ENCODE measurements around the gene SLC44A1.

Gene SLC44A1

GRCh38 chr9:105431424-105432246, 187.2 kb downstream of the SLC44A1 start:
- Histone ChIP-seq H3K9me3 (ENCODE audit: control insufficient read depth, insufficient read depth, low read length) (no peaks in the 10 kb centered on the region), H3K9ac (ENCODE audit: low read depth, low read length) (no peak overlapping the region)

GRCh38 chr9:105432247-105432842, 187.9 kb downstream of the SLC44A1 start:
- Histone ChIP-seq H3K27ac (ENCODE audit: low read depth, low read length) (no peak overlapping the region), H3K9ac (ENCODE audit: low read depth, low read length) (no peak overlapping the region), H3K4me1 (ENCODE audit: control insufficient read depth, insufficient read depth, low read length) (no peaks in the 10 kb centered on the region), H3K27me3 (ENCODE audit: control insufficient read depth, insufficient read depth, low read length) (no peaks in the 10 kb centered on the region), H3K36me3 (ENCODE audit: control insufficient read depth, insufficient read depth, low read length) (no peaks in the 10 kb centered on the region), H3K4me3 (ENCODE audit: low read depth, low read length) (no peak overlapping the region), H3K9me3 (ENCODE audit: control insufficient read depth, insufficient read depth, low read length) (no peaks in the 10 kb centered on the region)

More at GRCh38 chr9:105431424-105432246, 187.2 kb downstream of the SLC44A1 start:
- H3K4me3 ChIP-seq (ENCODE audit: low read depth, low read length), result no peak overlapping the region
- no peaks in the 10 kb centered on the region for H3K4me1 ChIP-seq (ENCODE audit: control insufficient read depth, insufficient read depth, low read length)
- H3K27me3 ChIP-seq (ENCODE audit: control insufficient read depth, insufficient read depth, low read length), result no peaks in the 10 kb centered on the region
- no peak overlapping the region for H3K27ac ChIP-seq (ENCODE audit: low read depth, low read length)
- no peaks in the 10 kb centered on the region for H3K36me3 ChIP-seq (ENCODE audit: control insufficient read depth, insufficient read depth, low read length)

GRCh38 chr9:105435453-105435852, 191.0 kb downstream of the SLC44A1 start:
- Histone ChIP-seq H3K27ac (ENCODE audit: low read depth, low read length) (no peak overlapping the region), H3K9ac (ENCODE audit: low read depth, low read length) (no peak overlapping the region), H3K36me3 (ENCODE audit: control insufficient read depth, insufficient read depth, low read length) (no peaks in the 10 kb centered on the region), H3K4me1 (ENCODE audit: control insufficient read depth, insufficient read depth, low read length) (no peaks in the 10 kb centered on the region), H3K9me3 (ENCODE audit: control insufficient read depth, insufficient read depth, low read length) (no peaks in the 10 kb centered on the region), H3K27me3 (ENCODE audit: control insufficient read depth, insufficient read depth, low read length) (no peaks in the 10 kb centered on the region), H3K4me3 (ENCODE audit: low read depth, low read length) (no peak overlapping the region)

GRCh38 chr9:105436783-105437182, 192.3 kb downstream of the SLC44A1 start:
- H3K27me3 ChIP-seq (ENCODE audit: control insufficient read depth, insufficient read depth, low read length), result no peaks in the 10 kb centered on the region
- H3K27ac ChIP-seq (ENCODE audit: low read depth, low read length), result no peak overlapping the region
- no peak overlapping the region for H3K4me3 ChIP-seq (ENCODE audit: low read depth, low read length)
- H3K9ac ChIP-seq (ENCODE audit: low read depth, low read length), result no peak overlapping the region
- no peaks in the 10 kb centered on the region for H3K4me1 ChIP-seq (ENCODE audit: control insufficient read depth, insufficient read depth, low read length)
- no peaks in the 10 kb centered on the region for H3K9me3 ChIP-seq (ENCODE audit: control insufficient read depth, insufficient read depth, low read length)
- H3K36me3 ChIP-seq (ENCODE audit: control insufficient read depth, insufficient read depth, low read length), result no peaks in the 10 kb centered on the region

- Histone ChIP-seq H3K4me3 (ENCODE audit: low read depth, low read length) (no peak overlapping the region), H3K27ac (ENCODE audit: low read depth, low read length) (no peak overlapping the region), H3K9ac (ENCODE audit: low read depth, low read length) (no peak overlapping the region), H3K27me3 (ENCODE audit: control insufficient read depth, insufficient read depth, low read length) (no peaks in the 10 kb centered on the region), H3K36me3 (ENCODE audit: control insufficient read depth, insufficient read depth, low read length) (no peaks in the 10 kb centered on the region), H3K9me3 (ENCODE audit: control insufficient read depth, insufficient read depth, low read length) (no peaks in the 10 kb centered on the region), H3K4me1 (ENCODE audit: control insufficient read depth, insufficient read depth, low read length) (no peaks in the 10 kb centered on the region)
Observed at GRCh38 chr9:105437704-105438103, 193.3 kb downstream of the SLC44A1 start.

- Histone ChIP-seq H3K9ac (ENCODE audit: low read depth, low read length) (no peak overlapping the region), H3K27me3 (ENCODE audit: control insufficient read depth, insufficient read depth, low read length) (no peaks in the 10 kb centered on the region), H3K27ac (ENCODE audit: low read depth, low read length) (no peak overlapping the region), H3K36me3 (ENCODE audit: control insufficient read depth, insufficient read depth, low read length) (no peaks in the 10 kb centered on the region), H3K9me3 (ENCODE audit: control insufficient read depth, insufficient read depth, low read length) (no peaks in the 10 kb centered on the region), H3K4me1 (ENCODE audit: control insufficient read depth, insufficient read depth, low read length) (no peaks in the 10 kb centered on the region), H3K4me3 (ENCODE audit: low read depth, low read length) (no peak overlapping the region)
Observed at GRCh38 chr9:105438141-105438806, 193.8 kb downstream of the SLC44A1 start.

- H3K36me3 ChIP-seq (ENCODE audit: control insufficient read depth, insufficient read depth, low read length), result no peaks in the 10 kb centered on the region
- no peak overlapping the region for H3K4me3 ChIP-seq (ENCODE audit: low read depth, low read length)
- H3K27ac ChIP-seq (ENCODE audit: low read depth, low read length), result no peak overlapping the region
- H3K9ac ChIP-seq (ENCODE audit: low read depth, low read length), result no peak overlapping the region
- H3K27me3 ChIP-seq (ENCODE audit: control insufficient read depth, insufficient read depth, low read length), result no peaks in the 10 kb centered on the region
- H3K4me1 ChIP-seq (ENCODE audit: control insufficient read depth, insufficient read depth, low read length), result no peaks in the 10 kb centered on the region
- no peaks in the 10 kb centered on the region for H3K9me3 ChIP-seq (ENCODE audit: control insufficient read depth, insufficient read depth, low read length)
Observed at GRCh38 chr9:105439428-105439827, 195.0 kb downstream of the SLC44A1 start.

- Histone ChIP-seq H3K36me3 (ENCODE audit: control insufficient read depth, insufficient read depth, low read length) (no peaks in the 10 kb centered on the region), H3K27me3 (ENCODE audit: control insufficient read depth, insufficient read depth, low read length) (no peaks in the 10 kb centered on the region), H3K27ac (ENCODE audit: low read depth, low read length) (no peak overlapping the region), H3K4me3 (ENCODE audit: low read depth, low read length) (no peak overlapping the region), H3K9me3 (ENCODE audit: control insufficient read depth, insufficient read depth, low read length) (no peaks in the 10 kb centered on the region), H3K9ac (ENCODE audit: low read depth, low read length) (no peak overlapping the region), H3K4me1 (ENCODE audit: control insufficient read depth, insufficient read depth, low read length) (no peaks in the 10 kb centered on the region)
Observed at GRCh38 chr9:105441616-105442160, 197.2 kb downstream of the SLC44A1 start.

GRCh38 chr9:105443121-105443520, 198.7 kb downstream of the SLC44A1 start:
- Histone ChIP-seq H3K9ac (ENCODE audit: low read depth, low read length) (no peak overlapping the region), H3K36me3 (ENCODE audit: control insufficient read depth, insufficient read depth, low read length) (no peaks in the 10 kb centered on the region), H3K27me3 (ENCODE audit: control insufficient read depth, insufficient read depth, low read length) (no peaks in the 10 kb centered on the region), H3K9me3 (ENCODE audit: control insufficient read depth, insufficient read depth, low read length) (no peaks in the 10 kb centered on the region), H3K4me1 (ENCODE audit: control insufficient read depth, insufficient read depth, low read length) (peaks cover 3% of the 10 kb centered on the region; the same call in 1 of the 2 replicates), H3K27ac (ENCODE audit: low read depth, low read length) (no peak overlapping the region), H3K4me3 (ENCODE audit: low read depth, low read length) (no peak overlapping the region)

- no peak overlapping the region for H3K9ac ChIP-seq (ENCODE audit: low read depth, low read length)
- H3K27me3 ChIP-seq (ENCODE audit: control insufficient read depth, insufficient read depth, low read length), result no peaks in the 10 kb centered on the region
- no peaks in the 10 kb centered on the region for H3K9me3 ChIP-seq (ENCODE audit: control insufficient read depth, insufficient read depth, low read length)
- peaks cover 3% of the 10 kb centered on the region; the same call in 1 of the 2 replicates for H3K4me1 ChIP-seq (ENCODE audit: control insufficient read depth, insufficient read depth, low read length)
- no peaks in the 10 kb centered on the region for H3K36me3 ChIP-seq (ENCODE audit: control insufficient read depth, insufficient read depth, low read length)
- H3K4me3 ChIP-seq (ENCODE audit: low read depth, low read length), result no peak overlapping the region
- H3K27ac ChIP-seq (ENCODE audit: low read depth, low read length), result no peak overlapping the region
Observed at GRCh38 chr9:105444130-105444529, 199.7 kb downstream of the SLC44A1 start.
